ENCODE data around the gene FGF8.

The FGF8 gene

GRCh38 chr10:101773923-101774588 is 1.9 kb downstream of the FGF8 start:
- Histone ChIP-seq H3K4me1 (ENCODE audit: control extremely low read depth in 1 of 4, control insufficient read depth in 4 of 4, insufficient read depth in 4 of 4, low read length in 3 of 4) (peaks cover 0 to 25% (median 12%) of the 10 kb centered on the region in 4 experiments), H3K27me3 (replicated peaks in 2 of 5; ENCODE audit: control insufficient read depth in 4 of 5, insufficient read depth in 5 of 5, low read length in 4 of 5) (peaks cover 2 to 94% (median 48%) of the 10 kb centered on the region in 5 experiments), H3K36me3 (ENCODE audit: control insufficient read depth in 4 of 4, insufficient read depth in 4 of 4, low read length in 3 of 4) (no peaks in the 10 kb centered on the region), H3K9me3 (ENCODE audit: control extremely low read depth in 1 of 5, control insufficient read depth in 4 of 5, insufficient read depth in 2 of 5, low read depth in 1 of 5, low read length in 4 of 5) (no peaks in the 10 kb centered on the region), H3K27ac (ENCODE audit: insufficient read depth in 1 of 2, low read depth in 1 of 2, low read length in 2 of 2, poor library complexity in 1 of 2, severe bottlenecking in 2 of 2) (no peak overlapping the region), H3K4me3 (ENCODE audit: control insufficient read depth in 1 of 7, extremely low read depth in 1 of 7, insufficient read depth in 4 of 7, low read depth in 2 of 7, low read length in 6 of 7) (no peak overlapping the region)
- ChIA-PET POLR2A (no interaction called here), CTCF (interaction anchor here (0.7 to 2.4 kb wide), 6 partner anchors 9 to 556 kb away, joined by 3 to 8 read pairs (median 4); partner anchors contain the start of gene NPM3)
- no peak for DNase-seq
- 5% methylated on average over 4 of the region's 13 CpGs for WGBS (ENCODE audit: insufficient coverage)

DNA sequence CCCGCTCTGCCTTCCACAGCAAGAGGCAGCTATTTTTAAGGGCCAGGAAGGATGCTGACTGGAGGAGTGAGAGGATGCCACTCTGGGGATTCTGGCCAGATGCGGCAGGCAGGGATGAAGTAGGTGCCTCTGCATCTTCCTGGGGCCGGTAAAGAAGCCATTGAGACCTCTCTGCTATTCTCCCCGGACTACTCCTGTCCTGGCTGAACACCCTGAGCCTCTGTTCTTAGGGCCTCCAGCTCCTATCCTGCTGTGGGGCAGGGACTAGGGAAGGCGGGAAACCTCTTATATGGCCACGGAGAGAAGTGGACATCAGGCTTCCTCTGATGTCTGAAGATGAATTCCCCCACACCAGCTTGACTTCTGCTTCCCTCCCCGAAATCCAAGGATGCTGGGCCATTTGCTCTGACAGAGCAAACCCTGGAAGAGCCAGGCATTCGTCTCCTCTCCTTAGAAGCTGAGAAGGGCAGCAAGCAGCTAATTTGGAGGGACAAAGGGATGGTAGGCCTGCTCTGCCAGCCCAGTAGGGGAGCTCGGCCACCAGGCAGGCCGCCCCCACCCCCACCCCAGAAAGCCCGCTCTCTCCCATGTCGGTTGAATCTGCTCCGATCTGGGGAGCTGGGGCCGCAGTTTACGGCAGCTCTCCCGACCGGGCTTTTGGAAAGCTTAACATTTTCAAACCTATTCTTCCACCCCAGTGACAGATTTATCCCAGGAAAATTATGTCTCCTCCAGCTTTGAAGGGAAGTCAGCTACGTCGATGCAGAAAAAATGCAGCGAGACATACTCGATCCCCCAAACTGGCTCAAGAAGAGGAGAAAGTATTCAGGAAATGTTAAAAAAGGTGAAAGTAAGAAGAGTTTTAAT is 2.8 kb downstream of the FGF8 start:
- Histone ChIP-seq H3K36me3 (ENCODE audit: control insufficient read depth in 4 of 4, insufficient read depth in 4 of 4, low read length in 3 of 4) (no peaks in the 10 kb centered on the region), H3K27ac (ENCODE audit: insufficient read depth in 1 of 2, low read depth in 1 of 2, low read length in 2 of 2, poor library complexity in 1 of 2, severe bottlenecking in 2 of 2) (no peak overlapping the region), H3K4me3 (ENCODE audit: control insufficient read depth in 1 of 7, extremely low read depth in 1 of 7, insufficient read depth in 4 of 7, low read depth in 2 of 7, low read length in 6 of 7) (no peak overlapping the region), H3K27me3 (replicated peaks in 2 of 5; ENCODE audit: control insufficient read depth in 4 of 5, insufficient read depth in 5 of 5, low read length in 4 of 5) (peaks cover 2 to 94% (median 42%) of the 10 kb centered on the region in 5 experiments), H3K4me1 (ENCODE audit: control extremely low read depth in 1 of 4, control insufficient read depth in 4 of 4, insufficient read depth in 4 of 4, low read length in 3 of 4) (peaks cover 0 to 20% (median 7%) of the 10 kb centered on the region in 4 experiments), H3K9me3 (ENCODE audit: control extremely low read depth in 1 of 5, control insufficient read depth in 4 of 5, insufficient read depth in 2 of 5, low read depth in 1 of 5, low read length in 4 of 5) (no peaks in the 10 kb centered on the region)
- ChIA-PET POLR2A (no interaction called here), CTCF (interaction anchor here (0.7 to 2.5 kb wide), 8 partner anchors 8 to 555 kb away, joined by 3 to 9 read pairs (median 4); partner anchors contain the start of gene NPM3)
- WGBS (ENCODE audit: insufficient coverage): 32% methylated on average over 12 of the region's 21 CpGs
- no peak for DNase-seq

DNA sequence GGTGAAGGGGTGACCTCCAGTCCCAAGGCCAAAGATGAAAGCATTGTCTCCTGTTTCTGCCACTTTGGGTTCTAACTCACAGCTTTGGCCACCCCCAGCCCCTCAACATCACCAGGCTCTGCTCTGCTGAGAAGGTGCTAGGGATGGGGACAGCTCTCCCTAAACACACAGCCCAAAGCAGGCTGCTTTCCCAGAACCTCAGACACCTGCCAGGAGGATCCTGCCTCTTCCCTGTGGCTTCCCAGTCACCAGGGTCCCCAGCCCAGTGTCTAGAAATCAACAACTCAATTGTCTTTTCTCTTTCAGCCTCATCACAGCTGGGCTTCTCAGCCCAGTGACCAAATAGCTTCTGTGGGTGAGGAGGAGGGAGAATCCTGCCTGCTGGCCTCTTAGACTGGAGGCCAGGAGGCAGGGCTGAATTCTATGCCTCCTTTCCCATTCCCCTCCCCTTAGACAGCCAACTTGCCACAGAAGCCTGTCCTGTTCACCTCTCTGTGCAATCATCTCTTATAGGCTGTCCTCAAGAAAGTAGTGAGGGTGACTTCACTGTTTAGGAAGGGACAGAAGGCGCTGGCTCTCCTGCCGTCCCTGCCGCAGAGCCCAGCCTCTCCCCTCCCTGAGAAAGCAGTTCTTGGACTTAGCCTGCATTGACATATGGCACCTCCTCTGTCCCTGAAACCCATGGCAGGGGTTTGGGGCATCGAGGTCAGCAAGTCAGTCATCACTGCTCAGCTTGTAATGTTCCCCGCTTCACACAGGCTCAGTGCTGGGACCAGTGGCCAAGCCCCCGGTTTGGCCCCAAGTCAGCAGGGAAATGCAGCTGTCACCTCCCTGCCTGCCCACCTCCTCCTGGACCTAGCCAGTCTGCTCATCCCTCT is 3.7 kb downstream of the FGF8 start:
- ChIA-PET POLR2A (no interaction called here), CTCF (interaction anchor here (1.0 to 2.5 kb wide), 7 partner anchors 9 to 177 kb away, joined by 3 to 9 read pairs (median 5); partner anchors contain the start of gene NPM3)

GRCh38 chr10:101771380-101771779 is 4.5 kb downstream of the FGF8 start:
- 96% methylated on average over 7 of the region's 10 CpGs for WGBS (ENCODE audit: insufficient coverage)

More for the DNA sequence above, 3.7 kb downstream of the FGF8 start:
- 78% methylated on average over 6 of the region's 6 CpGs for WGBS (ENCODE audit: insufficient coverage)
- Histone ChIP-seq H3K9me3 (ENCODE audit: control extremely low read depth in 1 of 5, control insufficient read depth in 4 of 5, insufficient read depth in 2 of 5, low read depth in 1 of 5, low read length in 4 of 5) (no peaks in the 10 kb centered on the region), H3K36me3 (ENCODE audit: control insufficient read depth in 4 of 4, insufficient read depth in 4 of 4, low read length in 3 of 4) (no peaks in the 10 kb centered on the region), H3K27me3 (replicated peaks in 2 of 5; ENCODE audit: control insufficient read depth in 4 of 5, insufficient read depth in 5 of 5, low read length in 4 of 5) (peaks cover 2 to 94% (median 37%) of the 10 kb centered on the region in 5 experiments), H3K4me1 (ENCODE audit: control extremely low read depth in 1 of 4, control insufficient read depth in 4 of 4, insufficient read depth in 4 of 4, low read length in 3 of 4) (peaks cover 0 to 20% (median 7%) of the 10 kb centered on the region in 4 experiments), H3K27ac (ENCODE audit: insufficient read depth in 1 of 2, low read depth in 1 of 2, low read length in 2 of 2, poor library complexity in 1 of 2, severe bottlenecking in 2 of 2) (no peak overlapping the region), H3K4me3 (ENCODE audit: control insufficient read depth in 1 of 7, extremely low read depth in 1 of 7, insufficient read depth in 4 of 7, low read depth in 2 of 7, low read length in 6 of 7) (no peak overlapping the region)
- DNase-seq: no peak

GRCh38 chr10:101770331-101771215 is 5.3 kb downstream of the FGF8 start:
- no peak for DNase-seq
- Histone ChIP-seq H3K27me3 (replicated peaks in 2 of 5; ENCODE audit: control insufficient read depth in 4 of 5, insufficient read depth in 5 of 5, low read length in 4 of 5) (peaks cover 2 to 97% (median 42%) of the 10 kb centered on the region in 5 experiments), H3K27ac (ENCODE audit: insufficient read depth in 1 of 2, low read depth in 1 of 2, low read length in 2 of 2, poor library complexity in 1 of 2, severe bottlenecking in 2 of 2) (no peak overlapping the region), H3K4me1 (ENCODE audit: control extremely low read depth in 1 of 4, control insufficient read depth in 4 of 4, insufficient read depth in 4 of 4, low read length in 3 of 4) (peaks cover 0 to 17% (median 5%) of the 10 kb centered on the region in 4 experiments), H3K9me3 (ENCODE audit: control extremely low read depth in 1 of 5, control insufficient read depth in 4 of 5, insufficient read depth in 2 of 5, low read depth in 1 of 5, low read length in 4 of 5) (no peaks in the 10 kb centered on the region), H3K36me3 (ENCODE audit: control insufficient read depth in 4 of 4, insufficient read depth in 4 of 4, low read length in 3 of 4) (no peaks in the 10 kb centered on the region), H3K4me3 (ENCODE audit: control insufficient read depth in 1 of 7, extremely low read depth in 1 of 7, insufficient read depth in 4 of 7, low read depth in 2 of 7, low read length in 6 of 7) (no peak overlapping the region)
- ChIA-PET CTCF (interaction anchor here (1.1 to 2.5 kb wide), 2 partner anchors 11 to 12 kb away, joined by 5 to 9 read pairs; no protein-coding TSS in a partner anchor), POLR2A (no interaction called here)
- WGBS (ENCODE audit: insufficient coverage): 86% methylated on average over 31 of the region's 41 CpGs

More at GRCh38 chr10:101771380-101771779, 4.5 kb downstream of the FGF8 start:
- H3K9me3 ChIP-seq (ENCODE audit: control extremely low read depth in 1 of 5, control insufficient read depth in 4 of 5, insufficient read depth in 2 of 5, low read depth in 1 of 5, low read length in 4 of 5): no peaks in the 10 kb centered on the region
- ChIA-PET POLR2A (no interaction called here), CTCF (interaction anchor here (1.1 to 2.5 kb wide), 3 partner anchors 10 to 172 kb away, joined by 4 to 9 read pairs (median 5); no protein-coding TSS in a partner anchor)
- H3K36me3 ChIP-seq (ENCODE audit: control insufficient read depth in 4 of 4, insufficient read depth in 4 of 4, low read length in 3 of 4): no peaks in the 10 kb centered on the region
- H3K27ac ChIP-seq (ENCODE audit: insufficient read depth in 1 of 2, low read depth in 1 of 2, low read length in 2 of 2, poor library complexity in 1 of 2, severe bottlenecking in 2 of 2): no peak overlapping the region
- no peak overlapping the region for H3K4me3 ChIP-seq (ENCODE audit: control insufficient read depth in 1 of 7, extremely low read depth in 1 of 7, insufficient read depth in 4 of 7, low read depth in 2 of 7, low read length in 6 of 7)
- H3K27me3 ChIP-seq (replicated peaks in 2 of 5; ENCODE audit: control insufficient read depth in 4 of 5, insufficient read depth in 5 of 5, low read length in 4 of 5): peaks cover 2 to 94% (median 37%) of the 10 kb centered on the region in 5 experiments
- DNase-seq: no peak
- H3K4me1 ChIP-seq (ENCODE audit: control extremely low read depth in 1 of 4, control insufficient read depth in 4 of 4, insufficient read depth in 4 of 4, low read length in 3 of 4): peaks cover 0 to 18% (median 7%) of the 10 kb centered on the region in 4 experiments

Measured in common myeloid progenitor, CD34-positive (primary cell).